Stimulated activated CD4-positive, alpha-beta T cell treated with anti-CD3 and anti-CD28 coated beads, Interleukin-4, amount 100 ng/mL, for 4 hours (primary cell): ENCODE data around the gene ABCF1.

ENCODE experiments used
- DNase-seq, 2 experiments: peaks; one replicate each; pipeline ENCODE4 v3.0.0-alpha.2; 2020

The ABCF1 gene

DNA sequence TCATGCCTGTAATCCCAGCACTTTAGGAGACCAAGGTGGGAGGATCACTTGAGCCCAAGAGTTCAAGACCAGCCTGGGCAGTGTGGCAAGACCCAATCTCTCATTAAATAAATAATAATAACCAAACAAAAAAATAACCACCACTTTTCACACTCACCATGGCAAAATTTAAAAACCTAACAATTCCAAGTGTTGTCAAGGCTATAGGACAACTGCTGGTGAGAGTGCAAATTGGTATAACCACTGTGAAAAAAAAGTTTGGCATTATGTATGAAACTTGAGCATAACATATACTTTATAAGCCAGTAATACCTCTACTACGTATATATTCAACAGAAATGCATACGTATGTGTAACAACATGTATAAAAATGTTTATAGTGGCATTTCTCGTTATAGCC lies 10.3 kb upstream of the ABCF1 start:
- DNase-seq = no peak

DNA sequence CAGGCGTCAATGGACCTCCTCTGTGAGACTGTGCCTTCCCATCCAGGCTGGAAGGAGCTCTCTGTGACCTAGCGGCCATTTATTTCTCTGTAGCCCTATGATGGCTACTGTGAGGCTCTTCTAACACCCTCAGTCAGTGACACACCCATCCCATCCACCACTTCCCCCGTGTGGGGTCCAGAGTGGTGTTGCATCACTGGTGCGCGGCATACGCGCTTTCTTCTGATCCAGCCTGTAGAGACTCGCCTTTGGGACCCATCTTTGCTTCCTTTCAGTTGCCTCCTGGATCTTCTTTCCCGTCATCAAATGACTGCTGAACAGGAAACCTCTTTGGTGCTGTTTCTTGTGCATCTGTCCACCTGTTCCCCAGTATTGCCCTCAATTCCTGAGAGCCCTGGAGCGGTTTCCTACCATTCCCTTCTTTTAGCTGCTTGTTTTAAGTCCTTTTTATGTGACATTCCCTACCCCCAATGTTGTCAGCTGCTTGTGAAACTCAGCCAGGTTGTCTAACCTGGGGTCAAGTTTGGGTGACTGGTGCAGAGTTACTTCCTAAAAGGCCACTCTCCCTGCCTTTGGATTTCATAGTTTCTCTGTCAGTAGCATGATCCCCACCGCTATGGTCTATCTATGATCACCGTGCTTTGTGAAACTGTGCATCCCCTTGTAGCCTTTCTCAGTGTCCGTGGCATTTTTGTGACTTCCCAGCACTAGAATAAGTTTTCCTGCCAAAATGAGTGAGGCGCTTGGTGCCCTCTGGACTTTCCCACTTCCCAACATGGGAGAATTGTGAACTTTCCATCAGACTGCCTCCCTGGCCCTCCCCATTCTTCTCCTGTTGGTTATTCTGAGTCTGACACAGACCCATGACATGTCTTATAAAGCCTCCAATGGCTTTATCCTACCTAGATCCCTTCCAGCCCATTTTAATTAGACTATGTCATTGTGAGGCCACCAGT lies 8.5 kb upstream of the ABCF1 start:
- DNase-seq = no peak

DNA sequence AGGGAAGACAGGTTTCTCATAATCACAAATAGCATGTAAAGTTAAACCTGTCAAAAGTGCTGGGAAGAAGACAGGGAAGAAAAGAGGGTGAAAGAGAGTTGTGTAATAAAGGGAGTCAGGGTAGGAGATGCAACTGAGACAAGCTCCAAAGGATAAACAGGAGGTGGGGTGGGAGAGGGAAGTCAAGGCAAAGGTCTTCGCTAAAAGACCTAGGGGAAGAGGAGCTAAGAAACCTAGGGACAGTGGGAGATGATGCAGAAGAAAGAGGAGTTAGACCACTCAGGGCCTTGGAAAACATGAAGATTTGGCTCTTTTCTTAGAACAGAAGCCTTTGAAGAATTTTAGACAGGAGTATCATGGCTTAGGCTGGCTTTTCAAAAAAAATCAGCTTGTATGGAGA lies 7.1 kb upstream of the ABCF1 start:
- no peak for DNase-seq

DNA sequence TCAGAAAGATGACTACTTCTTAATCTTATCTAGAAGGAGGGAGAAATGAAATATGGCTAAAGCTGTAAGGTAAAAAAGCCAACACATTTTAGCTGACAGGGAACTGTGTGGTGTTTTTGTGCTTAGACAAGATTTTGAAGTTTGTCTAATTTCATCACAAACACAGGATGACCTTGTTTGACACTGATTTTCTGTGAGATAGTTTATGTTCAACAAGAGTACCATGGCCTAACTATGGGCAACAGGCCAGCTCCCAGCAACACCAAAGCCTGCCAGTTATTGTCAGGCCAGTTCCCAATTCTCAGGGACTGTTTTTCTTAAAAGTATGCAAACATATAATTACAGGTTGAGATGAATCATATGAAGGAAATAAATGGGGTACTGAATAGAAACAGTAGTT lies 5.5 kb upstream of the ABCF1 start:
- no peak for DNase-seq

DNA sequence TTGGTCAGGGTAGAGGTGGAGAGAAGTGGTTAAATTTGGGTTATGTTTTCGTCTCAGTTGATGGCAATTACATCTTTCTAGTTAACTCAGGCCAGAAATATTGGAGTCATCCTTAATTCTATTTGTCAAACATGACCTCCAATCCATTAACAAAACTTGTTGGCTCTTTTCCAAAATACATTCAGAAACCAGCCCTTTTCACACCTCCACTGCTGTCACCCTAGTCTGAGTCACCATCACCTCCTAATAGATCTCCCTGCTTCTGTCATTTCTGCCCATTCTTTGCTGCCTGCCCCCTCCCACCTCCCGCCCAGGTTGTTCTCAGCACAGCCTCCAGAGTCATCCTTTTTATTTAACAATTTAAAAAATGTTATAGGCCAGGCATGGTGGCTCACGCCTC lies 3.0 kb upstream of the ABCF1 start:
- DNase-seq = peak; percentile 30 to 43

DNA sequence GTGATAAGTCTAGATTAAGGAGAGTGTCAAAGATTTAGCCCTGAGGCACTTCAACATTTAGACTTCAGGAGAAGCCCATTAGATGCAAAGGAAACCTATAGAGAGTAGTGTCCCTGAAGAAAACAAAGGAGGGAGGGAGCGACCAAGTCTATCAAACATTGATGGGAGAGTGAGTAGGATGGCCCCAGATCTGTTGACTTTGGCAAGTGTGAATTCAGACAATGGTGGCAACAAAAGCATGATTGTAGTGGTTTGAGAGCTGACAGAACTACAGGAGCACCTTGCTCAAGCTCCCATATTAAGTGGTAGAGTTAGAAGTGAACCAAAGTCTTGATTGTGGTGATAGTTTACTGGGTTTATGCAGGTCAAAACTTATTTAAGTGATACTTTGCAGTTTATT lies 979 bp upstream of the ABCF1 start:
- DNase-seq = no peak

DNA sequence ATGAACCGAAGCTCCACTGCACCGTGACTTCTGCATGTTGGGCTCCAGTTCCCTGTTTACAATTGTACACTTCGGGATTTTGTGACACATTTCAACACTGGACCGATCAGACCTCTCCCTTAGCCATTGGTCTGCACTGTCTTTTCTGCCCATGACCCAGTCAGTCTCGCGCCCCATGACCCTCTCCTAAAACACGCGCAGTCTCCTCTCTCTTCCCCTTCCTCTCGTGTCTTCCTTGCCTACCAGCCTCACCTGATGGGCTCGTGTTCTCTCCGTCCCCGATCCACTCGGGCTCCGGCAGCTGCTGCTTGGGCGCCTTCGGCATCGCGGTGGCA lies 535 bp upstream of the ABCF1 start:
- DNase-seq = no peak

DNA sequence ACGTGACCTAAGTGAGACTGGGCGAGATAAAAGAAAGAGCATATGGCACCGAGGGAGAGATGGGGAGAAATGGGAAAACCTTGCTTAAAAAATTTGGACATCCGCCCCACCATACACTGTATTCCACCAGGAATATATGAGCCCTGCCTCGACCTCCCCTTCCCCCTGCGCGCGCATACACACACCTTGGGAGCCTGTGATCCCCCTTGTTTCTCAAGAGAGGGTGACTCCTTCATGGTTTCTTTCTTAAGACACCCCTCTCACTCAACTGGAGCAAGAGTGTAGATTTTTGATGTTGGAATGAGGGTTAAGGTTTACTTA lies 480 bp downstream of the ABCF1 start:
- no peak for DNase-seq

DNA sequence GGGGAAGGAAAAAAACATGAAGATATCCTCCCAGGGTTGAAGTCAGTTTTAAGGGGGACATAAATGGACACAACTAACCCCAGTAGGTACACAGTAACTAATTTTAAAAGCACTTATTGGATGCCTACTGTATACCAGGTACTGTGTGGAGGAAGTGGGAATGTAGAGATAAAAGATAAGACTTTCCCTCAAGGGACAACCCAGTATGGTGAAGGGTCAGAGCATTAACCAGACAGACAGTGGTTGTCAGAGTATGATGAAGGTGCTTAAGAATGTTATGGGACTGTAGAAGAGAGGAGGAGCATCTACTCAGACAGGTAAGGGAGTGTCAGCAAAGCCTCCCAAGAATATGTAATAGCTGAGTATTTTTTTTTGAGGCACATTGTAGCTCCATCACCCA lies 906 bp downstream of the ABCF1 start:
- DNase-seq = no peak

DNA sequence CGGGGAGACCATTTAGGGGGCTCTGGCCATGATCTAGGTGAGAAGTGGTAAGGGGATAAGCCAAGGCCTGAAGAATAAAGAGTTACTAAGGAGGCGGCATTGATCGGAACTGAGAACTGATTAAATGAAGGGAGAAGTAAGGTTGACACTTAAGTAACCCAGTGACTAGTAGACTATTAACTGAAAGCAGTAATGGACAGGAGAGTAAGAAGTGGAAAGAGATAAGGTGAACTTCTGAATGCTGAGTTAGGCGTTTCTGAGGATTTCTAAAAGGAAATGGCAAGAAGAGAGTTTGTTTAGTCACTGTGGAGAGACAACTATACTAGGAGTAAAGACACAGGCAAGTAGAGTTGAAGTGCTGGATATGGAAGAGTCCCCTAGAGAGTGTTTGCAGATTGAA lies 1.9 kb downstream of the ABCF1 start:
- no peak for DNase-seq

DNA sequence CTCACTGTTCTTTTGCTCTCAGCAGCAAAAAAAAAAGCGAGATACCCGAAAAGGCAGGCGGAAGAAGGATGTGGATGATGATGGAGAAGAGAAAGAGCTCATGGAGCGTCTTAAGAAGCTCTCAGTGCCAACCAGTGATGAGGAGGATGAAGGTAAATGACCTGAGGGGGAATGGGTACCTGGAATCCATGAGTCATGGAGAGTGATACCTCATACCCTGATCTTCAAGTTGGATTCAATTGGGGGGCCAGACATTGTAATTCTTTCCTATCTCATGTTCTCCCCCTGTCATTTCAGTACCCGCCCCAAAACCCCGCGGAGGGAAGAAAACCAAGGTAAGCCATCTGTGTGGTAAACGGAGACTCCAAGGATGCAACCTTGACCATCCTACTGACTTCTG lies 6.8 kb downstream of the ABCF1 start:
- DNase-seq = no peak

DNA sequence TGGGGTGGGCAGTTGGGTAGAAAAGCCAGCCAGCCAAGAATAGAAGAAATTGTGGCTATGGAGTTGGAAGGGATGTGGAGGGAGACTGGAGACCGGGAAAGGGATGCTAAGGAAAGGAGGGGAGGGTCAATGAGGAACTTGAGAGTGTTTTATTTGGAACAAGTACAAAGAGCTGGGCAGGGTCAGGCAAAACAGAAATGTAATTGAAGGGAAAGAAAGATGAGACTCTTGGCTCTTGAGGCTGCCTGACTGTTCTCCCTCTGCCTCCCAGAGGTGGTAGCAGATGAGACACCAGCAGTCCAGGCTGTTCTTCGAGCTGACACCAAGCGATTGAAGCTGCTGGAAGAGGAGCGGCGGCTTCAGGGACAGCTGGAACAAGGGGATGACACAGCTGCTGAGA lies 12.7 kb downstream of the ABCF1 start:
- DNase-seq = no peak

DNA sequence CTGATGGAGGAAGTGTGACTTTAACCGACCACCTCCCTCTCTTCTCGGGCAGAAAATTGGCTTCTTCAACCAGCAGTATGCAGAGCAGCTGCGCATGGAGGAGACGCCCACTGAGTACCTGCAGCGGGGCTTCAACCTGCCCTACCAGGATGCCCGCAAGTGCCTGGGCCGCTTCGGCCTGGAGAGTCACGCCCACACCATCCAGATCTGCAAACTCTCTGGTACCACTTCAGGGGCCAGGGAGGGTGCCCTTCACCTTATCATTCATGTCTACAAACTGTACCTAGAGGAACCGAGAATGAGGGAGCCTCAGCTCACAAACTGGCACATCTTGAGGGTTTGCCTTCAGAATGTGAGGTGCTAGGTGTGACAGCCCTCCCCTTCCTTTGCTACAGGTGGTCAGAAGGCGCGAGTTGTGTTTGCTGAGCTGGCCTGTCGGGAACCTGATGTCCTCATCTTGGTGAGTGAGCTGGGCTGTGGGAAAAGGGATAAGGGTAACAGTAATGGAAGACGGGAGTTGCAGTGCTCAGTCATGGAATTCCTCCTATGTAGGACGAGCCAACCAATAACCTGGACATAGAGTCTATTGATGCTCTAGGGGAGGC lies 18.6 kb downstream of the ABCF1 start:
- DNase-seq = no peak

DNA sequence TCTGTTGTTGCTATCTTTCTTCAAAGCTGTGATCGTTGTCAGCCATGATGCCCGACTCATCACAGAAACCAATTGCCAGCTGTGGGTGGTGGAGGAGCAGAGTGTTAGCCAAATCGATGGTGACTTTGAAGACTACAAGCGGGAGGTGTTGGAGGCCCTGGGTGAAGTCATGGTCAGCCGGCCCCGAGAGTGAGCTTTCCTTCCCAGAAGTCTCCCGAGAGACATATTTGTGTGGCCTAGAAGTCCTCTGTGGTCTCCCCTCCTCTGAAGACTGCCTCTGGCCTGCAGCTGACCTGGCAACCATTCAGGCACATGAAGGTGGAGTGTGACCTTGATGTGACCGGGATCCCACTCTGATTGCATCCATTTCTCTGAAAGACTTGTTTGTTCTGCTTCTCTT lies 19.3 kb downstream of the ABCF1 start:
- no peak for DNase-seq

DNA sequence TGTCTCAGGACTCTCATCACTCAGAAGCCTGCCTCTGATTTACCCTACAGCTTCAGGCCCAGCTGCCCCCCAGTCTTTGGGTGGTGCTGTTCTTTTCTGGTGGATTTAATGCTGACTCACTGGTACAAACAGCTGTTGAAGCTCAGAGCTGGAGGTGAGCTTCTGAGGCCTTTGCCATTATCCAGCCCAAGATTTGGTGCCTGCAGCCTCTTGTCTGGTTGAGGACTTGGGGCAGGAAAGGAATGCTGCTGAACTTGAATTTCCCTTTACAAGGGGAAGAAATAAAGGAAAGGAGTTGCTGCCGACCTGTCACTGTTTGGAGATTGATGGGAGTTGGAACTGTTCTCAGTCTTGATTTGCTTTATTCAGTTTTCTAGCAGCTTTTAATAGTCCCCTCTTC lies 19.8 kb downstream of the ABCF1 start:
- no peak for DNase-seq

DNA sequence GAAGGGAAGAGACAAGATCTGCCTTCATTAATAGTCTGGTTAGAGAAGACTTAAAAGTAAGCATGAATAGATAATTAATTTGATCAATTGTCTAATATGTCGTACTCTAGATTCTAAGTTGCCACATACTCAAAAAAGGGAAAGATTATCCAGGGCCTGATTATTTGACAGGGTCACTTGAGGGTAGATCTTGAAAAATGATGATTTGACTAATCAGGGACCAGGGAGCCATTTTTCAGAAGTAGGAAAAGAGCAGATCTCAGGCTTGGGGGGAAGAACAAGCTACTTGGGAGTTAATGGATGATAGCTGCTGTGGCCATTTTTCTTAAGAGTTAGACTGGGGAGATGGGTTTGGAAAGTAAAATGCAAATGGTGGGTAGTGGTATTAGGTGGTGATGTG lies 21.0 kb downstream of the ABCF1 start:
- DNase-seq = no peak

DNA sequence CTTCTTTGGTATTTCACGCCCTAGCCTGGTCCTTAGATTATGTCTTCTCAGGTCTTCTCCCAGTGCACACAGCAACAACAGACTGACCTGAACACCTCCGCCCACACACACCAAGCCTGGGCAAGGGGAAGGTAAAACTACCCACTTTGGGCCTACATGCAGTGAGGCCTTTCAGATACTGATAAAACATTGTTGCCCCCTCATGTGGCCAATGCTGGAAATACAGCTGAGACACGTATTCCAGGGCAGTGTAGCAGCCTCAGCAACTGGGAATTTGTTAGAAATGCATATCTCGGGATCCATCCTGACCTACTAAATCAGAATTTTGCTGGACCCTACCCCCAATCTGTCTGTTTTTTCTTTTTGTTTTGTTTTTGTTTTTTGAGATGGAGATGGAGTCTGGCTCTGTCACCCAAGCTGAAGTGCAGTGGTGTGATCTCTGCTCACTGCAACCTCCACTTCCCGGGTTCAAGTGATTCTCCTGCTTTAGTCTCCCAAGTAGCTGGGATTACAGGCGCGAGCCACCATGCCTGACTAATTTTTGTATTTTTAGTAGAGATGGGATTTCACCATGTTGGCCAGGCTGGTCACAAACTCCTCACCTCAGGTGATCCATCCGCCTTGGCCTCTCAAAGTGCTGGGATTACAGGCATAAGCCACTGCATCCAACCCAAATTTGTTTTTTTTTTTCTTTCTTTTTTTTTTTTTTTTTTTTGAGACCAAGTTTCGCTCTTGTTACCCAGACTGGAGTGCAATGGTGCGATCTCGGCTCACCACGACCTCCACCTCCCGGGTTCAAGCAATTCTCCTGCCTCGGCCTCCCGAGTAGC lies 26.3 kb downstream of the ABCF1 start:
- peak; percentile 70 to 72 for DNase-seq

DNA sequence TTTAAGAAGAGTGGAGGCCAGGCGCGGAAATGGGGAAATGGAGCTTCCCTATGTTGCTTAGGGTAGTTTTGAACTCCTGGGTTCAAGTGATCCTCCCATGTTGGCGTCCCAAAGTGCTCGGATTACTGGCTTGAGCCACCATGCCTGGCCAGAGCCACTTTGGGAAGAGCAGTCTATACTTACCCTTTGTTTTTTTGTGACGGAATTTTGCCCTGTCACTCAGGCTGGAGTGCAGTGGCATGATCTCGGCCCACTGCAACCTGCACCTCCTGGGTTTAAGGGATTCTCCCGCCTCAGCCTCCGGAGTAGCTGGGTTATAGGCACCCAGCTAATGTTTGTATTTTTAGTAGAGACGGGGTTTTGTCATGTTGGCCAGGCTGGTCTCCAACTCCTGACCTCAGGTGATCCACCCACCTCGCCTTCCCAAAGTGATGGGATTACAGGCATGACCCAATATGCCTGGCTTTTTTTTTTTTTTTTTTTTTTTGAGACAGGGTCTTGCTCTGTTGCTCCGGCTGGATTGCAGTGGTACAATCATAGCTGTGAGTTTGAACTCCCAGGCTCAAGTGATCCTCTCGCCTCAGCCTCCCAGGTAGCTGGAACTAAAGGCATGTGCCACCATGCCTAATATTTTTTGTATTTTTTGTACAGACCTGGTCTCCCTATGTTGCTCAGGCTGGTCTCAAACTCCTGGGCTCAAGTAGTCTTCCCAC lies 27.8 kb downstream of the ABCF1 start:
- no peak for DNase-seq

DNA sequence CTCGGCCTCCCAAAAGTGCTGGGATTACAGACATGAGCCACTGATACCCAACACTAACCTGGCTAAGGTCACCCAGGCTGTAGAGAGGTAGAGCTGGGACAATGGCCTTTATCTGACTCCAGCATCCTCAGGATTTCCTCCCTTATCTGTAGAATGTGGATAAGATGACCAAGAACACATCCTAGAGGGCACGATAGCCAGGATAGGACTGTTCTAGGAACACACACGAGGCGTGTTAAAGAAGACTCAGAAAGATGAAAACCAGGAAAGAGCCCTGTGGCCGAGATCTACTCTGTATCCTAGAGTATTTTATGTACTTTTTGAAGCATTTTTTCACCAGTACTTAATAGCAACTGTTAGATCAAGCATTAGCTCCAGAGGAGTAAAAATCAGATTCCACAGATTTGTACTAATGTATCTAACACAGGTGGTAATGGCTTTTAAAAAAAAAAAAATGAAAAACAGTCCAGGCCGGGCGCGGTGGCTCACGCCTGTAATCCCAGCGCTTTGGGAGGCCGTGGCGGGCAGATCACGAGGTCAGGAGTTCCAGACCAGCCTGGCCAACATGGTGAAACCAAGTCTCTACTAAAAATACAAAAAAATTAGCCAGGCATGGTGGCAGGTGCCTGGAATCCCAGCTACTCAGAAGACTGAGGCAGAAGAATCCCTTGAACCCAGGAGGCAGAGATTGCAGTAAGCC lies 28.5 kb downstream of the ABCF1 start:
- no peak for DNase-seq

DNA sequence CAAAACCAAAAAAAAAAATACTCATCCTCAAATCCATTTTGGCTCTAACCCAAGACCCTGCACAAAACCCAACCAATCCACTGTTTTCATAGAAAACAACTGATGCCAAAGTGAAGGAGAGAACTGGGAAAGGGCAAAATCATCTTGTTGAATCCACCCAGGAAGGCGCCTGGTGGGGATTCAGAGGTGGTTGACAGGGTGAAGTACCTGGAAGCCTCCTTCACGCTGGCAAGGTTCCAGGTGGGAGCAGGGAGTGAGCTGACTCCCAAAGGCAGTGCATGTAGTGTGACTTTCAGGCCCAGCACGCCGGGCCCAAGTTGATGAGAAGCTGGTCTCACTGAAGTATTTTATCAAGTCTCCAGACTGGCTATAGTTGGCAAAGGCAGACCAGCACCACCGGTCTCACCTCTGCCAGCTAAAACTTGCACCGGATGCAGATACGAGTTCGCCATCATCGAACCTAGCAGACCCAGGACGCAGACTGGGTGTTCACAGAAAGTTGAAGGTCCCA lies 29.3 kb downstream of the ABCF1 start:
- no peak for DNase-seq

DNA sequence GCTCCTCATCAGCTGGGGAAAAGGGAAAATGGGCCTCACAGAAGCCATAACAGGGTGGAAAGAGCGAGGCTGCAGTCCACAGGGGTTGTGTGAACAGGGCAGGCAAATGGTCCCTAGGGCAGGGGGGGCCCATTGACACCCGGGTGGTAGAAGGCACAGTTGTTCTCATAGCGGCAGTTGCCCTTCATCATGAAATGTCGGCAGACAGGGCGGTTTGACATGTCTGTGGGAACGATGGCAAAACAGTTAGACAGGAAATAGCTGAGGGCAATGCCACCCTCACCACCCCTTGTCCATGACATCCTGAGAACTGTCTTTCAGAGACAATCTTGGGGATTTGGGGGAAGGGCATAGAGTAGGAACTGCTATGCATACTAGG lies 30.2 kb downstream of the ABCF1 start:
- DNase-seq = no peak

DNA sequence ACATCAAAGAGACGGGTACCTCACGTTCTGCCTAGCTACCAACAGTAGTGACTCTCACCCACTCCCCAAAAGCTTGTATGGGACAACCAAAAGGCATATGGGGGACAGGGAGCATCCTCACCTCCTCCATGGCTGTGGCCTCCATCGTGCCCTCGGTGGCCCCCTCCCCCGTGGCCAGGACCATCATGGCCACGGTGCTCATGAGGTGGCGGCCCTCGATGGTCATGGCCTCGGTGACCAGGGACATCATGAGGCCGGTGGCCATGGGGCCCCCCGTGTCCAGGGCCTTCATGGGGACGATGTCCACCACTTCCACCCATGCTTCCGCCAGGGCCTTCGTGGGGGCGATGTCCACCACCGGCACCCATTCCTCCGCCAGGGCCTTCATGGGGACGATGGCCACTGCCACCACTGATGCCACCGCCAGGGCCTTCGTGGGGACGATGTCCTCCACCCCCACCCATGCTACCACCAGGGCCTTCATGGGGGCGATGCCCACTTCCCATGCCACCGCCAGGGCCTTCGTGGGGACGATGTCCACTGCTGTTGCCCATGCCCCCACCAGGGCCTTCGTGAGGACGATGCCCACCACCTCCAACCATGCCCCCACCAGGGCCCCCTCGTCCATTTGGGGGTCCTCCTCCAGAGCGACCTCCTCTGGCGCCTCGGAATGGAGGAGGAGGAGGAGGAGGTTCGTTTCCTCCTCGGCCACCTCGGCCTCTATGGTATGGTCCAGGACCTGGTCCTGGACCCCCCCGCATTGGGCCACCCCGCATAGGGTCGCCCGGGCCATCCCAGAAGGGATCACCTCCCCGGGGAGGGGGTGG lies 30.8 kb downstream of the ABCF1 start:
- DNase-seq = no peak
